Measurements from ENCODE around the gene ASH1L. TPM values are rescaled to one million over a fixed set of nuclear protein-coding genes. Genes with fewer than 3 reads are reported as not detected.

The ASH1L gene
- total RNA-seq, 4 donors from 2014 or later, result 63.3 to 75.6 (median 67.7) TPM

- Histone ChIP-seq H3K27ac (replicated peaks in 1 of 4) (peak overlapping the region; percentile 99), H3K4me1 (peaks cover 23 to 62% (median 50%) of the 10 kb centered on the region in 4 donors), H3K27me3 (no peaks in the 10 kb centered on the region), H3K36me3 (peaks cover 15 to 47% (median 27%) of the 10 kb centered on the region in 4 donors), H3K4me3 (peak overlapping the region; percentile 68 to 94 (median 84)), H3K9me3 (no peaks in the 10 kb centered on the region)
- no peak for DNase-seq (ENCODE audit: extremely low spot score)
- intact Hi-C loops (cut with DNase I), result loop anchor here (2.0 kb wide), 1 partner anchor 75 kb away; no protein-coding TSS in a partner anchor
- TF ChIP-seq EP300 (IDR thresholded peaks at IDR 0.05) (no peak), POLR2AphosphoS5 (IDR thresholded peaks at IDR 0.05) (no peak), POLR2A (IDR thresholded peaks at IDR 0.05; ENCODE audit: low read depth) (no peak)
- TF ChIP-seq, protein P1, sequence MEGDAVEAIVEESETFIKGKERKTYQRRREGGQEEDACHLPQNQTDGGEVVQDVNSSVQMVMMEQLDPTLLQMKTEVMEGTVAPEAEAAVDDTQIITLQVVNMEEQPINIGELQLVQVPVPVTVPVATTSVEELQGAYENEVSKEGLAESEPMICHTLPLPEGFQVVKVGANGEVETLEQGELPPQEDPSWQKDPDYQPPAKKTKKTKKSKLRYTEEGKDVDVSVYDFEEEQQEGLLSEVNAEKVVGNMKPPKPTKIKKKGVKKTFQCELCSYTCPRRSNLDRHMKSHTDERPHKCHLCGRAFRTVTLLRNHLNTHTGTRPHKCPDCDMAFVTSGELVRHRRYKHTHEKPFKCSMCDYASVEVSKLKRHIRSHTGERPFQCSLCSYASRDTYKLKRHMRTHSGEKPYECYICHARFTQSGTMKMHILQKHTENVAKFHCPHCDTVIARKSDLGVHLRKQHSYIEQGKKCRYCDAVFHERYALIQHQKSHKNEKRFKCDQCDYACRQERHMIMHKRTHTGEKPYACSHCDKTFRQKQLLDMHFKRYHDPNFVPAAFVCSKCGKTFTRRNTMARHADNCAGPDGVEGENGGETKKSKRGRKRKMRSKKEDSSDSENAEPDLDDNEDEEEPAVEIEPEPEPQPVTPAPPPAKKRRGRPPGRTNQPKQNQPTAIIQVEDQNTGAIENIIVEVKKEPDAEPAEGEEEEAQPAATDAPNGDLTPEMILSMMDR (IDR thresholded peaks at IDR 0.05), result no peak
- 88% methylated on average over 2 of the region's 6 CpGs for WGBS
Measured at GRCh38 chr1:155325603-155325893, 237.1 kb downstream of the ASH1L start.

- 5% methylated on average over 18 of the region's 59 CpGs for WGBS
- Histone ChIP-seq H3K9me3 (no peaks in the 10 kb centered on the region), H3K4me3 (peak overlapping the region; percentile 68 to 94 (median 84)), H3K36me3 (peaks cover 9 to 41% (median 21%) of the 10 kb centered on the region in 4 donors), H3K27me3 (no peaks in the 10 kb centered on the region), H3K4me1 (peaks cover 28 to 68% (median 56%) of the 10 kb centered on the region in 4 donors), H3K27ac (replicated peaks in 1 of 4) (peak overlapping the region; percentile 99)
- intact Hi-C loops (cut with DNase I), result loop anchor here (2.0 kb wide), 1 partner anchor 74 kb away; no protein-coding TSS in a partner anchor
- TF ChIP-seq POLR2AphosphoS5 (IDR thresholded peaks at IDR 0.05), result peak in 1 of 2 donors; percentile 20
- no peak for TF ChIP-seq EP300 (IDR thresholded peaks at IDR 0.05)
- TF ChIP-seq, protein P1 (IDR thresholded peaks at IDR 0.05), result peak; percentile 37 to 56 (median 54)
- TF ChIP-seq POLR2A (IDR thresholded peaks at IDR 0.05; ENCODE audit: low read depth), result no peak
- DNase-seq (ENCODE audit: extremely low spot score), result no peak
Measured at GRCh38 chr1:155324717-155325602, 237.6 kb downstream of the ASH1L start.

GRCh38 chr1:155324037-155324716 lies 238.4 kb downstream of the ASH1L start:
- H3K4me1 ChIP-seq, result peaks cover 28 to 74% (median 59%) of the 10 kb centered on the region in 4 donors
- H3K27ac ChIP-seq (replicated peaks in 1 of 4), result peak overlapping the region; percentile 99
- no peaks in the 10 kb centered on the region for H3K9me3 ChIP-seq
- peak; percentile 82 for TF ChIP-seq POLR2A (IDR thresholded peaks at IDR 0.05; ENCODE audit: low read depth)
- TF ChIP-seq, protein P1 (IDR thresholded peaks at IDR 0.05), result peak in 1 of 3 experiments; percentile 25
- TF ChIP-seq POLR2AphosphoS5 (IDR thresholded peaks at IDR 0.05), result peak; percentile 89 to 95
- no peak for TF ChIP-seq EP300 (IDR thresholded peaks at IDR 0.05)
- H3K4me3 ChIP-seq, result peak overlapping the region; percentile 68 to 94 (median 84)
- intact Hi-C loops (cut with DNase I), result loop anchor here (2.0 kb wide), 1 partner anchor 73 kb away; no protein-coding TSS in a partner anchor
- WGBS, result 2% methylated on average over 24 of the region's 44 CpGs
- DNase-seq (ENCODE audit: extremely low spot score), result peak; percentile 99
- no peaks in the 10 kb centered on the region for H3K27me3 ChIP-seq
- peaks cover 3 to 38% (median 19%) of the 10 kb centered on the region in 4 donors for H3K36me3 ChIP-seq

DNA sequence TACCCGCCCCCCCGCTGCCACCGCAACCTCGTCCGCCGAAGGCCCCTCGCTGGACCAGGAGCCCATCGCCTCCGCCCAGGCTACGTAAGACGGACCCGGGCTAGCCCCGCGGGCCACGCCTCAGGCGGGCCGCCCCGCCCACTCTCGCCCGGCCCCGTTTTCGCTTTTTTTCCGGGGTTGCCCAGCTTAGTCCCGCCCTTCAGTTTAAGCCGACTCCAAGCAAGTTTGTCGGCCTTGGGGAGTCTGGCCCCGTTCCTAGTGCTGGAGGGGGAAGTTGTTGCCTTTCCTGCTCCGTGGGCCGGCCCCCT lies 238.9 kb downstream of the ASH1L start:
- H3K4me3 ChIP-seq, result peak overlapping the region; percentile 68 to 94 (median 84)
- peaks cover 0 to 38% (median 18%) of the 10 kb centered on the region in 4 donors for H3K36me3 ChIP-seq
- intact Hi-C loops (cut with DNase I), result loop anchor here (2.0 kb wide), 1 partner anchor 73 kb away; no protein-coding TSS in a partner anchor
- peak; percentile 97 for DNase-seq (ENCODE audit: extremely low spot score)
- H3K4me1 ChIP-seq, result peaks cover 28 to 70% (median 57%) of the 10 kb centered on the region in 4 donors
- H3K27ac ChIP-seq (replicated peaks in 1 of 4), result peak overlapping the region; percentile 99
- 0% methylated on average over 4 of the region's 29 CpGs for WGBS
- H3K9me3 ChIP-seq, result no peaks in the 10 kb centered on the region
- TF ChIP-seq POLR2A (IDR thresholded peaks at IDR 0.05; ENCODE audit: low read depth), result no peak
- TF ChIP-seq, protein P1 (IDR thresholded peaks at IDR 0.05), result no peak
- TF ChIP-seq POLR2AphosphoS5 (IDR thresholded peaks at IDR 0.05), result no peak
- no peak for TF ChIP-seq EP300 (IDR thresholded peaks at IDR 0.05)
- no peaks in the 10 kb centered on the region for H3K27me3 ChIP-seq
